Ovary (tissue), 9 donors: ENCODE results near the gene POU2AF1. TPM values are rescaled to one million over a fixed set of nuclear protein-coding genes. Genes with fewer than 3 reads are reported as not detected.

ENCODE experiments used
- DNase-seq, 5 donors: peaks; one replicate each; pipeline ENCODE4 v3.0.0-alpha.2; 2019 to 2020
- H3K27ac ChIP-seq, 2 donors: fragments of 200-600 bp; one replicate each; pipeline versions ENCODE4 v1.5.1 to v1.8.0; 2019 to 2022
- H3K27me3 ChIP-seq: fragments of 200-600 bp; one replicate; pipeline ENCODE4 v1.8.0; 2022
- H3K36me3 ChIP-seq: fragments of 200-600 bp; sonication (generic); one replicate; pipeline ENCODE4 v1.5.1; 2019
- H3K4me1 ChIP-seq: one replicate; pipeline ENCODE4 v1.8.1; 2013; ENCODE audit warnings: mild to moderate bottlenecking, moderate library complexity; ENCODE audit not compliant: insufficient read depth
- H3K4me3 ChIP-seq: fragments of 200-600 bp; sonication (generic); one replicate; pipeline ENCODE4 v1.5.1; 2017
- H3K9me3 ChIP-seq, 2 donors: fragments of 200-600 bp in 1 of 2; sonication (generic) in 1 of 2; one replicate each; pipeline versions ENCODE4 v1.5.1 to v1.8.1; 2013 to 2019; ENCODE audit warnings: mild to moderate bottlenecking in 1 of 2, moderate library complexity in 1 of 2
- EP300 ChIP-seq: sonication (generic); formaldehyde crosslinking; IDR thresholded peaks from one replicate; pipeline ENCODE4 v1.6.1; 2017; ENCODE audit warnings: antibody characterized with exemption
- POLR2A ChIP-seq: fragments of 450-650 bp; IDR thresholded peaks from one replicate; pipeline ENCODE4 v1.6.1; 2017; ENCODE audit warnings: antibody characterized with exemption, mild to moderate bottlenecking, moderate library complexity
- WGBS, 3 donors: extraction: QIAGEN DNeasy Blood & Tissue Kit in 1 of 3; methylation state at CpG; one replicate each; pipeline versions ENCODE4 v1.1.5 to v1.1.7; 2013 to 2017; 5-methylcytosine and 5-hydroxymethylcytosine counted together
- intact Hi-C, 4 donors: fragments of 100-400 bp; cut with DNase I; formaldehyde crosslinking; loops; one replicate each; pipeline versions ENCODE4 v1.11.0 to v1.15.1; 2022 to 2023
- polyA plus RNA-seq, 2 donors: library from polyadenylated mRNA; stranded (reverse); fragments of 200-250 nt in 1 of 2; fragments of 350-450 nt in 1 of 2; fragmentation: Illumina TruSeq in 1 of 2; extraction: RNeasy Lipid Tissue Mini Kit (QIAGEN cat#74804) in 1 of 2; gene quantifications; one replicate each; pipeline ENCODE4 v1.2.3, GENCODE V29; 2013 to 2014
- total RNA-seq, 7 donors: library from RNA; depleted of rRNA in 2 of 7; stranded (reverse); fragments of >200 nt in 2 of 7; fragmentation: NEBNext Ultra II Directional in 3 of 7; extraction: Animal tissue kit (Norgen Biotek cat#: 25700) in 3 of 7; gene quantifications; one replicate each; pipeline versions ENCODE4 v1.1.0 to v1.2.4, GENCODE V29; 2016 to 2023
- TF ChIP-seq, protein P1 (sequence below), 3 donors: fragments of 450-650 bp in 2 of 3; fragments of 200-600 bp in 1 of 3; IDR thresholded peaks; one replicate each; pipeline versions ENCODE4 v1.5.1 to v1.8.0; 2016 to 2022; ENCODE audit warnings: antibody characterized with exemption in 3 of 3, mild to moderate bottlenecking in 1 of 3
- donor health status: DM: no; HTN: no; CAD: no; lungs with moderate emphysema.
- donor health status: DM: no; HTN: no; CAD: no.
- donor health status: Bipolar disorder and iron deficiency.
- donor health status: DM: yes; HTN: yes; CAD: no.
- donor health status: DM: no; HTN: no; CAD: no.
- donor health status: DM: yes; HTN: yes; CAD: no.

Gene POU2AF1
- total and polyA plus RNA-seq, 9 donors, result 0.29 to 4.1 (median 0.83) TPM

DNA sequence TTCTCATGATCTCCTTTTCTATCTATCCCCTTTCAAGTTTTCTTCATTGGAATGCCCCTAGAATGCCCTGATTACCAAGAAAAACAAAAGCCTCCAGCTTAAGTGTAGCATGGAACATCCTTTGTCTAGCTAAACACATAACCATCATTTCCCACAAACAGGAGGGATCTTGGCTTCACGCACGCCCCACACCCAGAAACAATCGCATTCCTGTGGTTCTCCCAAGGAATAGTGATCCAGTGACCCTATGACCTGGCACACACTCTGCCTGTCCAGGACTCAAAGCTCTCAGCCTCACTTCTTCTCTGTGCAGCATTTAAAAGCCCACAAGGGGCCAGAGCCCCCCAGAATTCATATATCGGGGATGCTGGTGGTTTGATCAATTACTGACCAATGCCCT, 9.3 kb upstream of the POU2AF1 start:
- 84 to 93% (median 90%) methylated on average over 4 of the region's 4 CpGs for WGBS, 3 donors
- no peaks in the 10 kb centered on the region for H3K4me1 ChIP-seq
- H3K27ac ChIP-seq, result no peak overlapping the region
- intact Hi-C loops, result no loop called here
- DNase-seq, result no peak
- no peak overlapping the region for H3K4me3 ChIP-seq
- no peaks in the 10 kb centered on the region for H3K9me3 ChIP-seq
- no peaks in the 10 kb centered on the region for H3K36me3 ChIP-seq
- H3K27me3 ChIP-seq, result no peaks in the 10 kb centered on the region
- TF ChIP-seq EP300 (no peak), POLR2A (no peak)
- TF ChIP-seq, protein P1, sequence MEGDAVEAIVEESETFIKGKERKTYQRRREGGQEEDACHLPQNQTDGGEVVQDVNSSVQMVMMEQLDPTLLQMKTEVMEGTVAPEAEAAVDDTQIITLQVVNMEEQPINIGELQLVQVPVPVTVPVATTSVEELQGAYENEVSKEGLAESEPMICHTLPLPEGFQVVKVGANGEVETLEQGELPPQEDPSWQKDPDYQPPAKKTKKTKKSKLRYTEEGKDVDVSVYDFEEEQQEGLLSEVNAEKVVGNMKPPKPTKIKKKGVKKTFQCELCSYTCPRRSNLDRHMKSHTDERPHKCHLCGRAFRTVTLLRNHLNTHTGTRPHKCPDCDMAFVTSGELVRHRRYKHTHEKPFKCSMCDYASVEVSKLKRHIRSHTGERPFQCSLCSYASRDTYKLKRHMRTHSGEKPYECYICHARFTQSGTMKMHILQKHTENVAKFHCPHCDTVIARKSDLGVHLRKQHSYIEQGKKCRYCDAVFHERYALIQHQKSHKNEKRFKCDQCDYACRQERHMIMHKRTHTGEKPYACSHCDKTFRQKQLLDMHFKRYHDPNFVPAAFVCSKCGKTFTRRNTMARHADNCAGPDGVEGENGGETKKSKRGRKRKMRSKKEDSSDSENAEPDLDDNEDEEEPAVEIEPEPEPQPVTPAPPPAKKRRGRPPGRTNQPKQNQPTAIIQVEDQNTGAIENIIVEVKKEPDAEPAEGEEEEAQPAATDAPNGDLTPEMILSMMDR (IDR thresholded peaks at IDR 0.05), result no peak

DNA sequence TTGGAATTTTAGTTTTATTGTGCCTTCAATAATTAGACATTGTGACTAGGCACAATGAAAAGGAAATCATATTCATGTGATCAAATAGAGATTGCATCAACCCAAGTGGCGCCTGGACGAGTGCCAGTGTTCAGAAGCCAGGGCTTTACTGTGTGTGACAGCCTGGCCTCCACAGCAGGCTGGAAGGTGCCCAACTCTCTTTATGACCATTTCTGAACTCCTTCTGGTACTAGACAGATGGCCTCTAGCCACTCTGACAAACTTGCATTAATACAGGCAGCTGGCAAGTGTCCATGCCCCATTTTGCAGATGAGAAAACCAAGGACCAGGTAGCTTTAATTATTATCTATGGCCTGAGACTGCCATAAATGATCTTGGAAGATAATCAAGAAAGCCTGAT, 8.3 kb upstream of the POU2AF1 start:
- 84 to 90% (median 90%) methylated on average over 2 of the region's 2 CpGs for WGBS, 3 donors
- Histone ChIP-seq H3K4me3 (no peak overlapping the region), H3K36me3 (no peaks in the 10 kb centered on the region), H3K4me1 (no peaks in the 10 kb centered on the region), H3K27ac (no peak overlapping the region), H3K27me3 (no peaks in the 10 kb centered on the region), H3K9me3 (no peaks in the 10 kb centered on the region)
- no peak for TF ChIP-seq EP300
- no peak for TF ChIP-seq POLR2A
- TF ChIP-seq, protein P1 (IDR thresholded peaks at IDR 0.05), result no peak
- intact Hi-C loops, result no loop called here
- no peak for DNase-seq

DNA sequence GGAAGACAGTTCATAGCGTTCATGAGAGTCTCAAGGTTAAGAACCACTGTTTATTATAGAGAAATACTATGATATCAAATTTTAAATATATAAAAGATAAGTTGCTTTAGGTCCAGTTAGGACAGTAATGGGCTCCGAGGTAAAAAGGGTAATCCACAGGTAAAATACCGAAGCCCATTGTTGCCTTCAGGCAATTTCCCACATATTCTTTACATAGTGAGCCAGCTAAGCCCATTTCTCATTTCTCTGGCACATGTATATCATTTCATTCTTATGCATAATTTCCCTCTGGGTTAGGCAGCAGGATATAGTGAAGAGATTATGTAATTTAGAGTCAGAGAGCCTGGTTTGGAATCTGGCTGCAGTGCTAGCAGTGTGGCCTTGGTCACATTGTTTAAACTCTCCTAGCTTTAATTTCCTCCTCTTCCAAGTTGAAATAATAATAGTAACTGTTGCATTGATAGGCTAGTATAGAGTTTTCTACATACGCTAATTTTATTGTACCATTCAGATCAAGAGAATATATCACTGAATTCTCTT, 7.6 kb upstream of the POU2AF1 start:
- intact Hi-C loops, result no loop called here
- H3K36me3 ChIP-seq, result no peaks in the 10 kb centered on the region
- no peaks in the 10 kb centered on the region for H3K9me3 ChIP-seq
- no peaks in the 10 kb centered on the region for H3K27me3 ChIP-seq
- no peak overlapping the region for H3K27ac ChIP-seq
- no peaks in the 10 kb centered on the region for H3K4me1 ChIP-seq
- no peak overlapping the region for H3K4me3 ChIP-seq
- no peak for DNase-seq
- no peak for TF ChIP-seq POLR2A
- TF ChIP-seq, protein P1 (IDR thresholded peaks at IDR 0.05), result no peak
- TF ChIP-seq EP300, result no peak
- WGBS, 3 donors, result 86 to 95% (median 88%) methylated on average over 4 of the region's 4 CpGs

DNA sequence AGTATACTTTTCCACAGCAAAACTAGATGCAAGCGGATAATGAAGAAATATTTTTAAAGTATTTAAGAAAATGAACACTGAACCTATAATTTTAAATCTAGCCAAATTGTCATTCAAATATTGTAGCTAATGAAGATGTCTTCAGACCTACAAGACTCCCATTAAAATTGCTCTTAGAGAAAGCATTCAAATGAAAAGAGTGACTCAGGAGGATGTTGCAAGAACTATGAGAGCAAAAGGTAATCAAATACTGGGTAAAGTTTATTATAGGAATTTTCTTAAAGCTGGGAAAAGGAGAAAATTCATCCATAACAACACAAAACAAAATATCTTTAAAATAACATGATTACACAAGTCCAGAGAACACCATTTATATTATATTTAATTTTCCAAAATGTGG, 5.4 kb upstream of the POU2AF1 start:
- Histone ChIP-seq H3K27ac (no peak overlapping the region), H3K36me3 (no peaks in the 10 kb centered on the region), H3K27me3 (no peaks in the 10 kb centered on the region), H3K4me1 (no peaks in the 10 kb centered on the region), H3K9me3 (no peaks in the 10 kb centered on the region), H3K4me3 (no peak overlapping the region)
- 94 to 96% (median 94%) methylated on average over 1 of the region's 1 CpG for WGBS, 3 donors
- DNase-seq, result no peak
- TF ChIP-seq POLR2A (no peak), EP300 (no peak)
- TF ChIP-seq, protein P1 (IDR thresholded peaks at IDR 0.05), result no peak
- intact Hi-C loops, result no loop called here
